PFSK-1 (cell line): ENCODE data around the gene KIFC1.
A peak's percentile ranks its signal among the peaks of the same experiment; 100 is the strongest.

ENCODE experiments used
- FOXP2 ChIP-seq: optimal IDR thresholded peaks from 2 replicates; pipeline ENCODE3; 2011; ENCODE audit warnings: borderline replicate concordance, control low read depth, inconsistent platforms; ENCODE audit not compliant: insufficient read depth; ENCODE audit errors: extremely low read length, extremely low read depth
- POLR2AphosphoS5 ChIP-seq: IDR thresholded peaks from 2 replicates; pipeline ENCODE4 v1.6.1; 2012; ENCODE audit warnings: low read depth, mild to moderate bottlenecking, control low read depth, low read length, moderate library complexity
- SIN3A ChIP-seq: IDR thresholded peaks from 2 replicates; pipeline ENCODE4 v1.6.1; 2012; ENCODE audit warnings: mild to moderate bottlenecking, low read length, moderate library complexity, borderline replicate concordance; ENCODE audit not compliant: insufficient read depth
- TAF1 ChIP-seq: IDR thresholded peaks from 2 replicates; pipeline ENCODE4 v1.6.1; 2012; ENCODE audit warnings: low read length, control low read depth, borderline replicate concordance; ENCODE audit not compliant: insufficient read depth
- TF ChIP-seq, protein P1 (sequence below), 2 experiments: IDR thresholded peaks; 2 replicates each; pipeline versions ENCODE4 v1.6.1 to v1.8.0; 2011 to 2012; ENCODE audit warnings: low read depth in 2 of 2, low read length in 2 of 2, control low read depth in 1 of 2, inconsistent platforms in 1 of 2, mild to moderate bottlenecking in 1 of 2, moderate library complexity in 1 of 2; ENCODE audit not compliant: insufficient read depth in 1 of 2

The KIFC1 gene

DNA sequence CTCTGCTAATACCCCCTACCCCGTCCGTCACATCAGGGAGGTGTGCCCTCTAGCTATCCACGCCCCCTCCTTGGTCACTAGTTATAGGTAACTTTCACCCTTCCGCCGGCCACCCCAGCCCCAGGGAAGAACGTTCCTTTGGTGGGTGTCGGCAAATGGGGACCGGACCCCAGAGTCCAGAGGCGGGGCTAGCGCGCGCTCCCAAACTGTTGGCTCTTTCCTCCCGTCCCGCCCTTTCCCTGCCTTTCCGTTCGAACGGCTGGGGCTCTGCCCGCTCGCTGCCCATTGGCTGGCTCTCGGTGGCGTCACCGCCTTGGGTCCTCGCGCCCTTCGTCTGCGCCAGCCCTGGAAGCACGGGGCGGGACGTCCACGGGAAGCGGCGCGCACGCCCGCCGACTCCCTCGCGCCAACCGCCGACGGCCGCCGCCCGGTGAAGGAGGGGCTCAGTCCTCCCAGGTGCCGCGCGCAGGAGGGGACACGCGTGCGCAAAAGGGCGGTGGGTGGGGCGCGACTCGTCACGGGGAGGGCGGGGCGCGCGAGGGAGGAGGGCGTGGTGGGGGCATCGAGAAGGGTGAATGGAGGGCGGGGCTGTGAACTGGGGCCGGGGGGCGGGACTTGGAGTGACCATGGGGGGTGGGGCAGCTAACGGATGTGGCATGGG is 18.6 kb downstream of the KIFC1 start:
- TF ChIP-seq SIN3A (no peak; the same call in 1 of the 2 replicates), TAF1 (no peak), POLR2AphosphoS5 (peak; percentile 78), FOXP2 (no peak)
- TF ChIP-seq, protein P1, sequence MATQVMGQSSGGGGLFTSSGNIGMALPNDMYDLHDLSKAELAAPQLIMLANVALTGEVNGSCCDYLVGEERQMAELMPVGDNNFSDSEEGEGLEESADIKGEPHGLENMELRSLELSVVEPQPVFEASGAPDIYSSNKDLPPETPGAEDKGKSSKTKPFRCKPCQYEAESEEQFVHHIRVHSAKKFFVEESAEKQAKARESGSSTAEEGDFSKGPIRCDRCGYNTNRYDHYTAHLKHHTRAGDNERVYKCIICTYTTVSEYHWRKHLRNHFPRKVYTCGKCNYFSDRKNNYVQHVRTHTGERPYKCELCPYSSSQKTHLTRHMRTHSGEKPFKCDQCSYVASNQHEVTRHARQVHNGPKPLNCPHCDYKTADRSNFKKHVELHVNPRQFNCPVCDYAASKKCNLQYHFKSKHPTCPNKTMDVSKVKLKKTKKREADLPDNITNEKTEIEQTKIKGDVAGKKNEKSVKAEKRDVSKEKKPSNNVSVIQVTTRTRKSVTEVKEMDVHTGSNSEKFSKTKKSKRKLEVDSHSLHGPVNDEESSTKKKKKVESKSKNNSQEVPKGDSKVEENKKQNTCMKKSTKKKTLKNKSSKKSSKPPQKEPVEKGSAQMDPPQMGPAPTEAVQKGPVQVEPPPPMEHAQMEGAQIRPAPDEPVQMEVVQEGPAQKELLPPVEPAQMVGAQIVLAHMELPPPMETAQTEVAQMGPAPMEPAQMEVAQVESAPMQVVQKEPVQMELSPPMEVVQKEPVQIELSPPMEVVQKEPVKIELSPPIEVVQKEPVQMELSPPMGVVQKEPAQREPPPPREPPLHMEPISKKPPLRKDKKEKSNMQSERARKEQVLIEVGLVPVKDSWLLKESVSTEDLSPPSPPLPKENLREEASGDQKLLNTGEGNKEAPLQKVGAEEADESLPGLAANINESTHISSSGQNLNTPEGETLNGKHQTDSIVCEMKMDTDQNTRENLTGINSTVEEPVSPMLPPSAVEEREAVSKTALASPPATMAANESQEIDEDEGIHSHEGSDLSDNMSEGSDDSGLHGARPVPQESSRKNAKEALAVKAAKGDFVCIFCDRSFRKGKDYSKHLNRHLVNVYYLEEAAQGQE (IDR thresholded peaks at IDR 0.05; ENCODE audit: insufficient read depth in 1 of 2, low read depth in 2 of 2, low read length in 2 of 2): no peak

DNA sequence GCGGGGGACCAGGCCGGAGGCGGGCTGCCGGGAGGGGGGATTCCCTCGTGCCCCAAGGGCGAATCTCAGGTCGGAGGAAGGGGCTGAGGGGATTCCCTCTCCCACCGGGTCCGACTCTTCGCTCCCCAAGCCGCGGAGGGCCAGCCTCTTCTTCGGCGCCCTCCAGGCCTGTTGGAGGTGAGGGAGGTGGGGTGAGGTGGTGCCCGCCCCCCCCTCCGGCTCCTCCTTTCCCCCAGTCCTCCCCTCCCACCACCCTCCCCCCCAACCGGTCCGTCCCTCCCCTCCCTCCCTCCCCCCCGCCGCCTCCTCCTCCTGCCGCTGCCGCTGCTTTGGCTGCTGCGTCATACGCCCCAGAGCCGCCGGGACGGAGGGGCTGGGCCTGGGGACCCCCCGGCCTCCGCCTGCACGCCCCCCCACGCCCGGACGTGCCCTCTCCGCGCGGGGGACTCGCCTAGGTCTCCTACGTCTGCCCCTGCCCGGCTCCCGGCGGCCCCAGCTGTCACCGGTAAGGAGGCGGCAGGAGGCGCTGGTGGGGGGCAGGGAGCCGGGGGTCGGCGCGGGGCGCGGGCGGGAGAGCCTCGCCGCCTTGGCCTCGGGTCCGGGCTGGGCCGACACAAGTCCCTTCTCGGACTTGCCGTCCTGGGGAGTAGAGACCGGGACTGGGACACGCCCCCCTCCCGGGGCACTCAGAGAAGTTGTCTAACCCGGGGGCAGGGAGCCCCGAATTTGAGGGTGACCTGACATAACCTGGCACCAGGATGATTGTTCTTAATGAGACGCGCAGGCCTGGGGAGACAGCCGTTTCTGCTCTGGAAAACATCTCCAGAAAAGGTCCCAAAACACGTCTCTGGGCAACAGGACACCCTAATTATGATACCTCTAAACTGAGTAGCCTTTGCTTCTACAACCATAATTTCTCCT is 19.3 kb downstream of the KIFC1 start, which contains the start of gene PHF1:
TSS of gene PHF1 (plus strand) at position 304 of the 921 bp plus-strand sequence. CDS start 1,250 bp downstream, outside the sequence.
- TF ChIP-seq, protein P1 (IDR thresholded peaks at IDR 0.05; ENCODE audit: insufficient read depth in 1 of 2, low read depth in 2 of 2, low read length in 2 of 2): no peak
- TF ChIP-seq SIN3A: 0 out of 2 replicates have a peak, but pooled peaks have one; percentile 10

DNA sequence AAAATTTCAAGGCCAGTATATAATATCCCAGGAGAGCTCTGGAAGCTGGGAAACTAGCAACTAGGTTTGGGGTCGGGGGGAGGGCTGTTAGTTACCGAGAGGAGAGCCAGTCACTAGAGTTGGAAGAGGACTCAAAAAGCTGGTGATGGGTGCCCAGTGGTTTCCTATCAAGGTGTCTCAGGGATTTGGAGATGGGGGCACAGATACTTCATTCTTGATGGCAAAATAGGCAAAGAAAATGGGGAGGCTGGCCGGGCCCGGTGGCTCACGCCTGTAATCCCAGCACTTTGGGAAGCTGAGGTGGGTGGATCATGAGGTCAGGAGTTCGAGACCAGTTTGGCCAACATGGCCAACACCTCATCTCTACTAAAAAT is 20.0 kb downstream of the KIFC1 start:
- TF ChIP-seq POLR2AphosphoS5 (no peak), SIN3A (no peak), FOXP2 (no peak), TAF1 (no peak)
- TF ChIP-seq, protein P1 (IDR thresholded peaks at IDR 0.05; ENCODE audit: insufficient read depth in 1 of 2, low read depth in 2 of 2, low read length in 2 of 2): no peak

DNA sequence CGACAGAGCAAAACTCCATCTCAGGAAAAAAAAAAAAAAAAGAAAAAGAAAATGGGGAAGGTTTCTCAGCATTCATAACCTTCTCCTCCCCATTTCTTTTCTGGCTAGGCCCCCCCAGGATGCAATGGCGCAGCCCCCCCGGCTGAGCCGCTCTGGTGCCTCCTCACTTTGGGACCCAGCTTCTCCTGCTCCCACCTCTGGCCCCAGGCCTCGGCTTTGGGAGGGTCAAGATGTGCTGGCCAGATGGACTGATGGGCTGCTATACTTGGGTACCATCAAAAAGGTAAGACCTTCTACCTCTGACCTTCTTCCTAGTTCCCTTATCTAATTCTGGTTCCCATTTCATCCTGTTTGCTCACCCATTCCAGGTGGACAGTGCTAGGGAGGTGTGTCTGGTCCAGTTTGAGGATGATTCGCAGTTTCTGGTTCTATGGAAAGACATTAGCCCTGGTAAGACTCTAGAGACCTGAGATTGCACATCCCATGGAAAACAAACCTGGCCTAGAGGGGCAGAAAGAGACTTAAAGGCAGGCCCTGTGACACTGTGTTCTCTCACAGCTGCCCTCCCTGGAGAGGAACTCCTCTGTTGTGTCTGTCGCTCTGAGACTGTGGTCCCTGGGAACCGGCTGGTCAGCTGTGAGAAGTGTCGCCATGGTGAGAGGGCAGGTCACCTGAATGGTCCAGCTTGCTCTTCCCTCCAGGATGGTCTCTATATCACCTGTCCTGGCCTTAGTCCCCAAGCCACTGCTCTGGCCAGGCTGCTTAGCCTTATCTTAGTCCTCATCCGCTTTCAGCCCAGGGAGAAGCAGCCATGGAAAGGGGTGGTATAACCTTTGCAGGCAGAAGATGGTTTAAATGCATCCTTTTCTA is 20.8 kb downstream of the KIFC1 start:
- TF ChIP-seq SIN3A (no peak), FOXP2 (no peak), POLR2AphosphoS5 (no peak), TAF1 (no peak)
- TF ChIP-seq, protein P1 (IDR thresholded peaks at IDR 0.05; ENCODE audit: insufficient read depth in 1 of 2, low read depth in 2 of 2, low read length in 2 of 2): no peak
